HCT116 (cell line): ENCODE measurements around the gene GNB1. TPM values are rescaled to one million over a fixed set of nuclear protein-coding genes. Genes with fewer than 3 reads are reported as not detected.

Experiments
- ATAC-seq: fragments of 200-7000 bp; cut with Tn5 transposase; 2 replicates; pipeline ENCODE4 v1.9.1; 2020; ENCODE audit warnings: mild to moderate bottlenecking, moderate library complexity
- BruUV-seq: library from RNA; stranded (reverse); fragments of 400-500 nt; replicated peaks from 2 replicates; lab custom pipeline; 2021; lab: Mats Ljungman, UMichigan
- CTCF ChIA-PET: fragments of 300-600 bp; sonication (Branson Sonifier 250); formaldehyde crosslinking; loops from one replicate; lab custom pipeline; 2021; ENCODE audit warnings: antibody characterized with exemption; lab: Charles Lee
- POLR2A ChIA-PET: fragments of 300-600, 350-600 bp; sonication (Branson Sonifier 250); formaldehyde crosslinking; loops from one replicate; lab custom pipeline; 2021; ENCODE audit warnings: antibody characterized with exemption; lab: Charles Lee
- RAD21 ChIA-PET, 2 experiments: fragments of 300-600 bp; sonication (Branson Sonifier 250); formaldehyde crosslinking; loops; one replicate each; lab custom pipeline; 2023; ENCODE audit warnings: low total read pairs in 2 of 2; ENCODE audit not compliant: uncharacterized antibody in 2 of 2, unreplicated experiment in 2 of 2, low non-redundant PET in 1 of 2; lab: Charles Lee
- DNase-seq: peaks from one replicate; pipeline ENCODE4 v3.0.0-alpha.2; 2010; ENCODE audit warnings: low read depth, low spot score
- H2AFZ ChIP-seq: fragments of 200-600 bp; shearing (Covaris generic), sonication (generic); 2 replicates; pipeline ENCODE4 v1.6.1; 2017; ENCODE audit warnings: low read depth, mixed run types, mixed read lengths, antibody characterized with exemption, low read length; ENCODE audit not compliant: poor library complexity, severe bottlenecking
- H3K27ac ChIP-seq: 2 replicates; pipeline ENCODE4 v1.5.1; 2012; ENCODE audit warnings: low read depth, low read length
- H3K27me3 ChIP-seq: fragments of 200-600 bp; sonication (generic); 2 replicates; pipeline ENCODE4 v1.6.1; 2016; ENCODE audit warnings: mixed run types, low read length, mixed read lengths; ENCODE audit not compliant: insufficient read depth
- H3K36me3 ChIP-seq, 2 experiments: fragments of 200-500 bp in 1 of 2; fragments of 200-600 bp in 1 of 2; sonication (Bioruptor generic) in 1 of 2; sonication (generic) in 1 of 2; 2 replicates each; pipeline versions ENCODE4 v1.5.1 to v1.6.1; 2014 to 2016; ENCODE audit warnings: low read length in 2 of 2, inconsistent platforms in 1 of 2, mixed read lengths in 1 of 2, mixed run types in 1 of 2; ENCODE audit not compliant: insufficient read depth in 2 of 2, control insufficient read depth in 1 of 2
- H3K4me1 ChIP-seq, 2 experiments: fragments of 200-600 bp in 1 of 2; sonication (generic) in 1 of 2; 2 replicates each; pipeline versions ENCODE4 v1.5.1 to v1.6.1; 2012 to 2017; ENCODE audit warnings: low read length in 2 of 2, inconsistent platforms in 1 of 2, mild to moderate bottlenecking in 1 of 2, mixed read lengths in 1 of 2, mixed run types in 1 of 2, moderate library complexity in 1 of 2; ENCODE audit not compliant: insufficient read depth in 2 of 2, control insufficient read depth in 1 of 2
- H3K4me2 ChIP-seq: fragments of 200-600 bp; sonication (generic); 2 replicates; pipeline ENCODE4 v1.6.1; 2017; ENCODE audit warnings: mixed run types, low read length, mixed read lengths
- H3K4me3 ChIP-seq, 2 experiments: fragments of 200-600 bp in 1 of 2; sonication (generic) in 1 of 2; replicated peaks in 1 of 2; 2 replicates each; pipeline ENCODE4 v1.5.1; 2011 to 2016; ENCODE audit warnings: low read length in 2 of 2, control low read depth in 1 of 2, low read depth in 1 of 2, mild to moderate bottlenecking in 1 of 2, mixed read lengths in 1 of 2, mixed run types in 1 of 2
- H3K79me2 ChIP-seq: fragments of 200-600 bp; sonication (generic); 2 replicates; pipeline ENCODE4 v1.6.1; 2017; ENCODE audit warnings: mild to moderate bottlenecking, mixed run types, low read length, moderate library complexity, mixed read lengths; ENCODE audit not compliant: insufficient read depth
- H3K9ac ChIP-seq: fragments of 200-600 bp; sonication (generic); 2 replicates; pipeline ENCODE4 v1.6.1; 2016; ENCODE audit warnings: low read length, mixed read lengths
- H3K9me2 ChIP-seq: fragments of 200-600 bp; sonication (generic), shearing (Covaris generic); 2 replicates; pipeline ENCODE4 v1.6.1; 2017; ENCODE audit warnings: mixed run types, mild to moderate bottlenecking, moderate library complexity; ENCODE audit not compliant: insufficient read depth
- H3K9me3 ChIP-seq, 2 experiments: fragments of 200-500 bp in 1 of 2; fragments of 200-600 bp in 1 of 2; sonication (Bioruptor generic) in 1 of 2; sonication (generic) in 1 of 2; 2 replicates each; pipeline ENCODE4 v1.6.1; 2014 to 2017; ENCODE audit warnings: low read length in 2 of 2, mixed read lengths in 2 of 2, inconsistent platforms in 1 of 2, low read depth in 1 of 2, mild to moderate bottlenecking in 1 of 2, mixed run types in 1 of 2, moderate library complexity in 1 of 2; ENCODE audit not compliant: control insufficient read depth in 1 of 2, insufficient read depth in 1 of 2
- H4K20me1 ChIP-seq: fragments of 200-600 bp; sonication (generic), shearing (Covaris generic); 2 replicates; pipeline ENCODE4 v1.6.1; 2017; ENCODE audit warnings: mixed run types, mild to moderate bottlenecking, moderate library complexity; ENCODE audit not compliant: insufficient read depth
- ATF3 ChIP-seq: IDR thresholded peaks from 2 replicates; pipeline ENCODE4 v1.6.1; 2012
- CEBPB ChIP-seq: IDR thresholded peaks from 2 replicates; pipeline ENCODE4 v1.6.1; 2012; ENCODE audit warnings: low read depth
- EGR1 ChIP-seq: IDR thresholded peaks from 2 replicates; pipeline ENCODE4 v1.6.1; 2012; ENCODE audit warnings: low read depth
- EZH2 ChIP-seq: fragments of 200-600 bp; sonication (generic); IDR thresholded peaks from 2 replicates; pipeline ENCODE4 v1.6.1; 2017; ENCODE audit warnings: antibody characterized with exemption, mixed run types
- JUND ChIP-seq: IDR thresholded peaks from 2 replicates; pipeline ENCODE4 v1.6.1; 2012
- POLR2AphosphoS5 ChIP-seq: IDR thresholded peaks from 2 replicates; pipeline ENCODE4 v1.6.1; 2011; ENCODE audit warnings: mild to moderate bottlenecking, low read depth, low read length, moderate library complexity
- REST ChIP-seq: IDR thresholded peaks from 2 replicates; pipeline ENCODE4 v1.6.1; 2012; ENCODE audit warnings: low read depth
- SIN3A ChIP-seq: IDR thresholded peaks from 2 replicates; pipeline ENCODE4 v1.6.1; 2012; ENCODE audit warnings: low read depth
- SP1 ChIP-seq: IDR thresholded peaks from 2 replicates; pipeline ENCODE4 v1.6.1; 2012; ENCODE audit warnings: low read depth
- SRF ChIP-seq: IDR thresholded peaks from 2 replicates; pipeline ENCODE4 v1.6.1; 2012; ENCODE audit warnings: low read depth
- TCF7L2 ChIP-seq: IDR thresholded peaks from 2 replicates; pipeline ENCODE4 v1.7.0; 2011; ENCODE audit warnings: borderline replicate concordance, inconsistent platforms; ENCODE audit not compliant: insufficient read depth, insufficient read length; ENCODE audit errors: extremely low read depth
- ZBTB33 ChIP-seq: IDR thresholded peaks from 2 replicates; pipeline ENCODE4 v1.6.1; 2011; ENCODE audit warnings: mild to moderate bottlenecking, low read length, moderate library complexity; ENCODE audit not compliant: insufficient replicate concordance; ENCODE audit errors: extremely low read depth
- intact Hi-C: fragments of 100-400 bp; cut with micrococcal nuclease; formaldehyde crosslinking; loops from 2 replicates; pipeline ENCODE4 v1.10.0; 2022
- total RNA-seq: library from RNA; stranded (reverse); gene quantifications from one replicate; pipeline ENCODE4 v1.2.1, GENCODE V29; 2021; ENCODE audit not compliant: unreplicated experiment

Gene GNB1
- total RNA-seq, 1 experiment from 2014 or later = 371 TPM

GRCh38 chr1:1842360-1843146 lies 48.3 kb downstream of the GNB1 start:
- ATAC-seq (no peak), DNase-seq (no peak)
- no peaks in the 10 kb centered on the region for H3K9me3 ChIP-seq
- ChIA-PET POLR2A (no interaction called here), RAD21 (no interaction called here), CTCF (no interaction called here)
- peaks cover 25% of the 10 kb centered on the region; the same call in 1 of the 2 replicates for H4K20me1 ChIP-seq
- peaks cover 94% of the 10 kb centered on the region for H3K79me2 ChIP-seq
- intact Hi-C loops = no loop called here
- H3K27ac ChIP-seq = no peak overlapping the region
- TF ChIP-seq ZBTB33 (no peak), POLR2AphosphoS5 (no peak), REST (no peak), TCF7L2 (no peak), SRF (no peak), EZH2 (no peak), JUND (no peak), SIN3A (no peak), ATF3 (no peak), SP1 (no peak), EGR1 (no peak), CEBPB (no peak)
- peaks cover 0 to 3% of the 10 kb centered on the region in 2 experiments; a peak in 1 of 4 replicates for H3K4me1 ChIP-seq
- peaks cover 3 to 18% of the 10 kb centered on the region in 2 experiments; a peak in 2 of 4 replicates for H3K36me3 ChIP-seq
- no peak overlapping the region for H2AFZ ChIP-seq
- no TSS peak for BruUV-seq
- no peak overlapping the region for H3K4me3 ChIP-seq
- H3K4me2 ChIP-seq = no peak overlapping the region
- H3K27me3 ChIP-seq = no peaks in the 10 kb centered on the region
- no peak overlapping the region for H3K9ac ChIP-seq
- no peaks in the 10 kb centered on the region for H3K9me2 ChIP-seq
